Globus pallidus (tissue), 1 donor: ENCODE data around the gene LCMT2.

ENCODE experiments used
- DNase-seq: peaks from one replicate; pipeline ENCODE4 v3.0.0-alpha.2; 2015; ENCODE audit warnings: low spot score

LCMT2 gene

GRCh38 chr15:43275740-43276562 is 54.4 kb downstream of the LCMT2 start:
- no peak for DNase-seq

GRCh38 chr15:43274136-43274535 is 56.2 kb downstream of the LCMT2 start:
- DNase-seq: no peak
